DOHH2 (cell line): Measurements from ENCODE around the gene RBM38.

Experiments used
- H3F3A ChIP-seq: fragments of 200-600 bp; sonication (generic), shearing (Covaris generic); 2 replicates; pipeline ENCODE4 v1.6.0; 2016; ENCODE audit warnings: antibody characterized with exemption, mild to moderate bottlenecking; ENCODE audit not compliant: control insufficient read depth, insufficient read depth
- H3K27ac ChIP-seq: fragments of 200-600 bp; sonication (generic); 2 replicates; pipeline ENCODE4 v1.5.1; 2014; ENCODE audit warnings: low read depth, mild to moderate bottlenecking, low read length, moderate library complexity
- H3K27me3 ChIP-seq: fragments of 200-600 bp; sonication (generic); 2 replicates; pipeline ENCODE4 v1.6.1; 2014; ENCODE audit warnings: mild to moderate bottlenecking, low read length, mixed read lengths; ENCODE audit not compliant: control insufficient read depth
- H3K36me3 ChIP-seq: fragments of 200-600 bp; sonication (generic); 2 replicates; pipeline ENCODE4 v1.6.1; 2014; ENCODE audit warnings: mild to moderate bottlenecking, low read length, moderate library complexity, mixed read lengths; ENCODE audit not compliant: control insufficient read depth
- H3K4me1 ChIP-seq: fragments of 200-600 bp; sonication (generic); 2 replicates; pipeline ENCODE4 v1.6.1; 2014; ENCODE audit warnings: mild to moderate bottlenecking, low read length, mixed read lengths; ENCODE audit not compliant: control insufficient read depth
- H3K4me2 ChIP-seq: fragments of 200-600 bp; sonication (generic); 2 replicates; pipeline ENCODE4 v1.6.0; 2014; ENCODE audit warnings: mild to moderate bottlenecking, low read length, moderate library complexity
- H3K4me3 ChIP-seq: fragments of 200-600 bp; sonication (generic); 2 replicates; pipeline ENCODE4 v1.5.1; 2014; ENCODE audit warnings: mild to moderate bottlenecking, low read length, mixed read lengths
- H3K79me2 ChIP-seq: fragments of 200-600 bp; sonication (generic); 2 replicates; pipeline ENCODE4 v1.6.1; 2014; ENCODE audit warnings: mild to moderate bottlenecking, low read length, mixed read lengths; ENCODE audit not compliant: control insufficient read depth
- H3K9me2 ChIP-seq: fragments of 200-600 bp; sonication (generic); replicated peaks from 2 replicates; pipeline ENCODE4 v1.6.1; 2014; ENCODE audit warnings: mild to moderate bottlenecking, low read length, mixed read lengths; ENCODE audit not compliant: control insufficient read depth
- H3K9me3 ChIP-seq: fragments of 200-600 bp; sonication (generic); 2 replicates; pipeline ENCODE4 v1.6.1; 2014; ENCODE audit warnings: antibody characterized with exemption, low read length, mixed read lengths; ENCODE audit not compliant: control insufficient read depth, insufficient read depth
- H4K20me1 ChIP-seq: fragments of 200-600 bp; sonication (generic); 2 replicates; pipeline ENCODE4 v1.6.0; 2014; ENCODE audit warnings: low read depth, mild to moderate bottlenecking, antibody characterized with exemption, low read length, moderate library complexity; ENCODE audit not compliant: control insufficient read depth, insufficient read depth
- EZH2phosphoT487 ChIP-seq: fragments of 200-600 bp; sonication (generic); IDR thresholded peaks from 2 replicates; pipeline ENCODE4 v1.6.1; 2017; ENCODE audit warnings: borderline replicate concordance, mild to moderate bottlenecking, antibody characterized with exemption, low read length, moderate library complexity, mixed read lengths
- TF ChIP-seq, protein P1 (sequence below): fragments of 200-600 bp; sonication (generic); IDR thresholded peaks from one replicate; pipeline ENCODE4 v1.5.1; 2014; ENCODE audit warnings: antibody characterized with exemption, mild to moderate bottlenecking, low read depth, low read length; ENCODE audit not compliant: poor library complexity, severe bottlenecking

The RBM38 gene

DNA sequence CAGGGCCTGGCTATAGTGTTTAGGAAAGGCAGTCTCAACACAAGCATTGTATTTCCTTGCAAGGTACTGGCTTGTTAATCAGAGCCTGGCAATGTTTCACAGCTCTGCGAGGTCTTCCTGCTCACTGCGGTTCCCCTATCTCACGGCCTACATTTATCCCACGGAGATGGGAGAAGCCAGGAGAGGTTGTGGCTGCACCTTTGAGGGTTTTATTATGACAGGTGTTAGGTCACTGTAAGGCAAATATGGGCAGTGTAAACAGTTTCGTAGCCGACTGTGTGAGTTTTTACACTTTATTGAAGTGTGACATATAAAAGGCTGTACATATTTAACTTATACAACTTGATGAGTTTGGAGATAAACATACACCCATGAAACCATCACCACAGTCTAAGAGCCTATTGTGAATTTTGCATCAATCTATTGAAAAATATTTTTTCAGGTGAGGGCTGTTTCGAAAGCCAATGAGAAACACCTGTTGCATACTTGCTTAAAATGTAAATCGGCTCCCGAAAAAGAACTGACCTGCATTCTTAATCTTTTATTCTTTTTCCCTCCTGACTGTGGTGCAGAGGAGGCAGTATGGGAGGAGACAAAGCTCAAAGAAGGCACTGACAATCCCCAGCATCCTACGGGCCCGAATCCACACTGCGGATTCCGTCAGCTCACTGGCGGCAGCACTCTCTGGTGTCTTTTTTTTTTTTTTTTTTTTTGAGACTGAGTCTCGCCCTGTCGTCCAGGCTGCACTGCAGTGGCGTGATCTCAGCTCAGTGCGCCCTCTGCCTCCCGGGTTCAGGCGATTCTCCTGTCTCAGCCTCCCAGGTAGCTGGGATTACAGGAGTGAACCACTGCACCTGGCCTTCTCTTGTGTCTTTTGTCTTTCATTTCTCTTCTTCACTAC, 7.5 kb upstream of the RBM38 start:
- 0 out of 2 replicates have a peak, but pooled peaks cover 3% of the 10 kb centered on the region for H4K20me1 ChIP-seq
- no peak overlapping the region for H3K4me2 ChIP-seq
- no peak for TF ChIP-seq EZH2phosphoT487
- no peak overlapping the region for H3K27ac ChIP-seq
- H3K9me3 ChIP-seq: no peaks in the 10 kb centered on the region
- H3K4me3 ChIP-seq: no peak overlapping the region
- peaks cover 26% of the 10 kb centered on the region for H3K4me1 ChIP-seq
- no peaks in the 10 kb centered on the region for H3K9me2 ChIP-seq
- no peaks in the 10 kb centered on the region for H3K27me3 ChIP-seq
- no peaks in the 10 kb centered on the region for H3K79me2 ChIP-seq
- H3F3A ChIP-seq: peaks cover 15% of the 10 kb centered on the region
- H3K36me3 ChIP-seq: peaks cover 20% of the 10 kb centered on the region

DNA sequence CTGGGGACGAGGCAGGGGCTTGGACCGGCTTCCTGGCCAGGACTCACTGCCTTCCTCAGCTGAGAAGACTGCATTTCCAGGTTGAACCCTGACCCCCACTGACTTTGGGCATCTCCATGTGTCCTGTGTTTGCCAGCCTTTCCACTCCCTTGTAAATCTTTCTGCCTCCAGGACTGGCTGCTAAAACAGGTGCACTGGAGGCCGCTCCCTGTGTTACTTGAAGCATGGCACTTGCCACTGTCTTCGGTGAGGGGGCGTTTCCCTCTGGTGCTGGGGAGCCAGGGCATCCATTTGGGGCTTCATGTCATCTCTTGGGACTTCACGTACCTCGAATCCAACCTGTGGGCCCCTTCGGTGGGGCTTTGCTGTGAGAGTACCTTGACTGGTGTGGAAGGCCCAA, 6.7 kb upstream of the RBM38 start:
- TF ChIP-seq, protein P1, sequence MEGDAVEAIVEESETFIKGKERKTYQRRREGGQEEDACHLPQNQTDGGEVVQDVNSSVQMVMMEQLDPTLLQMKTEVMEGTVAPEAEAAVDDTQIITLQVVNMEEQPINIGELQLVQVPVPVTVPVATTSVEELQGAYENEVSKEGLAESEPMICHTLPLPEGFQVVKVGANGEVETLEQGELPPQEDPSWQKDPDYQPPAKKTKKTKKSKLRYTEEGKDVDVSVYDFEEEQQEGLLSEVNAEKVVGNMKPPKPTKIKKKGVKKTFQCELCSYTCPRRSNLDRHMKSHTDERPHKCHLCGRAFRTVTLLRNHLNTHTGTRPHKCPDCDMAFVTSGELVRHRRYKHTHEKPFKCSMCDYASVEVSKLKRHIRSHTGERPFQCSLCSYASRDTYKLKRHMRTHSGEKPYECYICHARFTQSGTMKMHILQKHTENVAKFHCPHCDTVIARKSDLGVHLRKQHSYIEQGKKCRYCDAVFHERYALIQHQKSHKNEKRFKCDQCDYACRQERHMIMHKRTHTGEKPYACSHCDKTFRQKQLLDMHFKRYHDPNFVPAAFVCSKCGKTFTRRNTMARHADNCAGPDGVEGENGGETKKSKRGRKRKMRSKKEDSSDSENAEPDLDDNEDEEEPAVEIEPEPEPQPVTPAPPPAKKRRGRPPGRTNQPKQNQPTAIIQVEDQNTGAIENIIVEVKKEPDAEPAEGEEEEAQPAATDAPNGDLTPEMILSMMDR: no peak
- no peaks in the 10 kb centered on the region for H3K27me3 ChIP-seq
- peaks cover 19% of the 10 kb centered on the region for H3F3A ChIP-seq
- 0 out of 2 replicates have a peak, but pooled peaks cover 3% of the 10 kb centered on the region for H4K20me1 ChIP-seq
- H3K9me2 ChIP-seq: no peaks in the 10 kb centered on the region
- H3K9me3 ChIP-seq: no peaks in the 10 kb centered on the region
- H3K79me2 ChIP-seq: no peaks in the 10 kb centered on the region
- peaks cover 15% of the 10 kb centered on the region for H3K36me3 ChIP-seq
- H3K27ac ChIP-seq: no peak overlapping the region
- no peak overlapping the region for H3K4me3 ChIP-seq
- H3K4me2 ChIP-seq: no peak overlapping the region
- H3K4me1 ChIP-seq: peaks cover 34% of the 10 kb centered on the region

DNA sequence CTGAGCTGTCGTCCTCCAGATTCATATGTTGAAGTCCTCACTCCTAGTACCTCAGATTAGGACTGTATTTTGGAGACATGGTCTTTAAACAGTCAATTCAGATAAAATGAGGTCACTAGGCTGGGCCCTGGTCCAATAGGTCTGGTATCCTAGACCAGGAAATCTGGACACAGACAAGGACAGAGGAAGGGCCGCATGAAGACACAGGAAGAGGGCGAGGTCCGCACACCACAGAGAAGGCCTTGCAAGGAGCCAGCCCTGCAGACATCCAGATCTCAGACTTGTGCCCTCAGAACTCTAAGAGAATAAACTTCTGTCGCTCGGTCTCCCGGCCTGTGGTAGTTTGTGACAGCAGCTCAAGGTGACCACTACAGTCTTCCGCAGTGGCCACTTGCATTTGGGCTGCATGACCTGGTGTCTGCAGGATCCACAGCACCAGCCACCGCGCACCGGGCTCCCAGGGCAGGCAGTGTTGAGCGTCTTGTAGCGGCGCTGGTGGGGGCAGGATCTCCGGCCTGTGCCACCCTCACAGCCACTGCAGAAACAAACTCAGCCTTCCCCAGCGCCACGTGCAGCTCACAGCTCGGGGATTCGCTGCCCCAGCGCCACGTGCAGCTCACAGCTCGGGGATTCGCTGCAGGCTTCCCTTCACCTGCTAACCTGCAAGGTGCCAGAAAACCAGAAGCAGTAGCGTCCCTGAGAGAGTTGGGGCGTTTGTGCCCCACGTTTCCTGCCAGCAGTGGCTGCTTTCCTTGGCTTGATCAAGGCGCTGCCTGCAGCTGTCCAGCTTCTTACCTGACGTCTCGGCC, 6.0 kb upstream of the RBM38 start:
- Histone ChIP-seq H3K36me3 (peaks cover 12% of the 10 kb centered on the region), H3K27ac (no peak overlapping the region), H3F3A (peaks cover 26% of the 10 kb centered on the region), H3K79me2 (no peaks in the 10 kb centered on the region), H3K4me2 (no peak overlapping the region), H3K4me3 (no peak overlapping the region), H3K9me3 (no peaks in the 10 kb centered on the region), H3K27me3 (no peaks in the 10 kb centered on the region), H4K20me1 (0 out of 2 replicates have a peak, but pooled peaks cover 3% of the 10 kb centered on the region), H3K4me1 (peaks cover 41% of the 10 kb centered on the region), H3K9me2 (no peaks in the 10 kb centered on the region)
- TF ChIP-seq, protein P1: no peak
- no peak for TF ChIP-seq EZH2phosphoT487
